NCI-H2196 treated with DMSO at 0.1 percent for 48 hours (cell line): Measurements from ENCODE around the gene BRIP1.
"Not testable (repeated sequence)": the region's sequence is repeated elsewhere in the genome, so short reads cannot be mapped to it uniquely, and the experiment has no call there.

ENCODE experiments used
- DNase-seq: peaks from one replicate; lab custom pipeline; 2025; ENCODE audit not compliant: unreplicated experiment; lab: John Stamatoyannopoulos, UW

The BRIP1 gene

GRCh38 chr17:61805399-61805798 lies 57.9 kb downstream of the BRIP1 start:
- DNase-seq, result no peak

- DNase-seq, result no peak
Measured at GRCh38 chr17:61803796-61804195, 59.5 kb downstream of the BRIP1 start.

- no peak for DNase-seq
Measured at GRCh38 chr17:61803216-61803615, 60.1 kb downstream of the BRIP1 start.

- no peak for DNase-seq
Measured at GRCh38 chr17:61799812-61800484, 63.4 kb downstream of the BRIP1 start.

- no peak for DNase-seq
Measured at GRCh38 chr17:61797283-61797682, 66.0 kb downstream of the BRIP1 start.

- DNase-seq, result no peak
Measured at GRCh38 chr17:61795546-61795945, 67.8 kb downstream of the BRIP1 start.

GRCh38 chr17:61794792-61795191 lies 68.5 kb downstream of the BRIP1 start:
- no peak for DNase-seq

GRCh38 chr17:61794242-61794641 lies 69.1 kb downstream of the BRIP1 start:
- no peak for DNase-seq

- DNase-seq, result no peak
Measured at GRCh38 chr17:61793565-61793964, 69.8 kb downstream of the BRIP1 start.

- DNase-seq, result no peak
Measured at GRCh38 chr17:61789872-61790271, 73.5 kb downstream of the BRIP1 start.

- DNase-seq, result no peak
Measured at GRCh38 chr17:61786088-61786487, 77.2 kb downstream of the BRIP1 start.

GRCh38 chr17:61784510-61784909 lies 78.8 kb downstream of the BRIP1 start:
- DNase-seq, result no peak

- DNase-seq, result no peak
Measured at GRCh38 chr17:61783556-61784304, 79.6 kb downstream of the BRIP1 start.

- no peak for DNase-seq
Measured at GRCh38 chr17:61783120-61783519, 80.2 kb downstream of the BRIP1 start.

GRCh38 chr17:61782683-61783082 lies 80.6 kb downstream of the BRIP1 start:
- no peak for DNase-seq

GRCh38 chr17:61775364-61775763 lies 88.0 kb downstream of the BRIP1 start:
- no peak for DNase-seq

GRCh38 chr17:61774724-61775123 lies 88.6 kb downstream of the BRIP1 start:
- no peak for DNase-seq

GRCh38 chr17:61774087-61774486 lies 89.2 kb downstream of the BRIP1 start:
- DNase-seq, result not testable (repeated sequence)

- DNase-seq, result no peak
Measured at GRCh38 chr17:61770752-61771533, 92.4 kb downstream of the BRIP1 start.

GRCh38 chr17:61770043-61770442 lies 93.3 kb downstream of the BRIP1 start:
- DNase-seq, result no peak

- DNase-seq, result no peak
Measured at GRCh38 chr17:61768405-61768804, 94.9 kb downstream of the BRIP1 start.

- DNase-seq, result no peak
Measured at GRCh38 chr17:61766520-61766919, 96.8 kb downstream of the BRIP1 start.
